ENCODE results near the gene ZNF680.
A peak's percentile ranks its signal among the peaks of the same experiment; 100 is the strongest.
"Not testable (repeated sequence)": the region's sequence is repeated elsewhere in the genome, so short reads cannot be mapped to it uniquely, and the experiment has no call there.

ZNF680 gene

GRCh38 chr7:64557601-64558322, 5.1 kb downstream of the ZNF680 start:
- no peak for DNase-seq (ENCODE audit: low read depth in 2 of 2)

GRCh38 chr7:64555046-64555445, 7.8 kb downstream of the ZNF680 start:
- DNase-seq (ENCODE audit: low read depth in 2 of 2): no peak

GRCh38 chr7:64554188-64554587, 8.7 kb downstream of the ZNF680 start:
- DNase-seq (ENCODE audit: low read depth in 2 of 2): not testable (repeated sequence)

- no peak for DNase-seq (ENCODE audit: low read depth in 2 of 2)
Measured at GRCh38 chr7:64551375-64552142, 11.3 kb downstream of the ZNF680 start.

- DNase-seq (ENCODE audit: low read depth in 2 of 2): no peak
Measured at GRCh38 chr7:64544010-64544409, 18.9 kb downstream of the ZNF680 start.

GRCh38 chr7:64541438-64542359, 21.2 kb downstream of the ZNF680 start:
- peak; percentile 0 to 1 for DNase-seq (ENCODE audit: low read depth in 2 of 2)

- no peak for DNase-seq (ENCODE audit: low read depth in 2 of 2)
Measured at GRCh38 chr7:64533756-64534155, 29.1 kb downstream of the ZNF680 start.

- no peak for DNase-seq (ENCODE audit: low read depth in 2 of 2)
Measured at GRCh38 chr7:64528770-64529169, 34.1 kb downstream of the ZNF680 start.

GRCh38 chr7:64521409-64521984, 41.4 kb downstream of the ZNF680 start:
- no peak for DNase-seq (ENCODE audit: low read depth in 2 of 2)

- no peak for DNase-seq (ENCODE audit: low read depth in 2 of 2)
Measured at GRCh38 chr7:64516451-64516850, 46.4 kb downstream of the ZNF680 start.

GRCh38 chr7:64515781-64516180, 47.1 kb downstream of the ZNF680 start:
- DNase-seq (ENCODE audit: low read depth in 2 of 2): no peak

- no peak for DNase-seq (ENCODE audit: low read depth in 2 of 2)
Measured at GRCh38 chr7:64515330-64515729, 47.5 kb downstream of the ZNF680 start.

GRCh38 chr7:64509583-64509982, 53.3 kb downstream of the ZNF680 start:
- no peak for DNase-seq (ENCODE audit: low read depth in 2 of 2)

GRCh38 chr7:64504581-64505120, 58.2 kb downstream of the ZNF680 start:
- DNase-seq (ENCODE audit: low read depth in 2 of 2): no peak

GRCh38 chr7:64498270-64498669, 64.6 kb downstream of the ZNF680 start:
- DNase-seq (ENCODE audit: low read depth in 2 of 2): no peak

GRCh38 chr7:64494912-64495461, 67.9 kb downstream of the ZNF680 start:
- no peak for DNase-seq (ENCODE audit: low read depth in 2 of 2)

GRCh38 chr7:64485623-64486022, 77.2 kb downstream of the ZNF680 start:
- no peak for DNase-seq (ENCODE audit: low read depth in 2 of 2)

Measured in fibroblast of skin of left quadriceps (primary cell).